ENCODE data around the gene TMEM200A.
"Not testable (repeated sequence)": the region's sequence is repeated elsewhere in the genome, so short reads cannot be mapped to it uniquely, and the experiment has no call there.

TMEM200A gene

GRCh38 chr6:130365166-130366106 is at the start of gene TMEM200A:
TSS of gene TMEM200A (plus strand) at chr6:130366017. CDS start at chr6:130440423, 74,406 bp downstream.
- no peak for DNase-seq (ENCODE audit: low read depth)

GRCh38 chr6:130320908-130321307 is 44.9 kb upstream of the TMEM200A start:
- DNase-seq (ENCODE audit: low read depth) = no peak

DNA sequence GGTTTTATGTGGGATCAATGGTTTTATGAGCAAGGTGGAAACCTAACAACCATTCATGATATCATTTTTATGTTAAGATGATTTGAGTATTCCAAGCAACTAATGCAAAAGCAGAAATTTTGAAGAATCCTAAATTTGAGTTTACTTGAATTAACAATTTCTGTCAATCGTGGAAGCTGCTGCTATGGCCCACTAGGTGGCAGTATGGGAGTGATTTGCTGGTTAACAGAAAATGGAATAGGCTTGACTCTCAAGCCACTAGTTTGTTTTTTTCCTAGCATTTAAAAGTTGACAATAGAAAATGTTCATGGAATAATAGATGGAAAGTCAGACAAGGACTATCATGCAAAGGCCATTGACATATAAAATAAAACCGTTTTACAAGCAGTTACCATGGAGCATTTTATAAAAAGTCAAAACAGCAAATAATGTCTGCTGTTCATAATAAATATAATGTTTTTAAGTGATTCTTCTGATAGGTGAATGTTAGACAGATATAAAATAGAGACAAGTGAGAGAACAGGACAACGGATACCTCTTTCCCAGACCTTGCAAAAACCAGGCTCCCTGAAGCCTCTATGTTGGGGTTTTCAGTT is 43.0 kb upstream of the TMEM200A start:
- no peak for DNase-seq (ENCODE audit: low read depth)

- DNase-seq (ENCODE audit: low read depth) = no peak
Measured at GRCh38 chr6:130324657-130325056, 41.2 kb upstream of the TMEM200A start.

DNA sequence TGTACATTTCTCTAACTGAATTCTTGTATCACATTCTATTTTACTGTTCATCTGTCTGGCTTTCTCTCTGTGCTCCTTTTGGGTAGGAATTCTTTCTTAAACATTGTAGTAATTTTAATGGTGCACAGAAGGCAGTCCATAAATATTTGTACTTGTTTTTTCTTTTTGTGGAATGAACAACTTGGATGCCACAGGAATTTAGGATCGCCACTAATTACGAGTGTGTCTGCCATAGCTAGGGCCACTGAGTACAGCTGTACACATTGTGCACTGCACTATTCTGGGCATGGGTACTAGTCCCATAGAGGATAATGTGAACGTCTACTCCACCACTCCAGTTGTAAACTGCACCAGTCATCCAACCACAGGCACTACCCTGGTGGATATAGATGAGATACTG is 39.3 kb upstream of the TMEM200A start:
- no peak for DNase-seq (ENCODE audit: low read depth)

DNA sequence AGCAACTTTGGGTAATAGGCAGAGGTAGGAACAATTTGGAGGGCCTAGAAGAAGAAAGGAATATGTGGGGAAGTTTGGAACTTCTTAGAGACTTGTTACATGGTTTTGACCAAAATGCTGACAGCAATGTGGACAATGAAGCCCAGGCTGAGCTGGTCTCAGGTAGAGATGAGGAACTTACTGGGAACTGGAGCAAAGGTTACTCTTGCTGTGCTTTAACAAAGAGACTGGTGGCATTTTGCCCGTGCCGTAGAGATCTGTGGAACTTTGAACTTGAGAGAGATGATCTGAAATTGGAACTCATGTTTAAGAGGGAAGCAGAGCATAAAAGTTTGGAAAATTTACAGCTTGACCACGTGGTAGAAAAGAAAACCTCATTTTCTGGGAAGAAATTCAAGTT is 28.3 kb upstream of the TMEM200A start:
- no peak for DNase-seq (ENCODE audit: low read depth)

DNA sequence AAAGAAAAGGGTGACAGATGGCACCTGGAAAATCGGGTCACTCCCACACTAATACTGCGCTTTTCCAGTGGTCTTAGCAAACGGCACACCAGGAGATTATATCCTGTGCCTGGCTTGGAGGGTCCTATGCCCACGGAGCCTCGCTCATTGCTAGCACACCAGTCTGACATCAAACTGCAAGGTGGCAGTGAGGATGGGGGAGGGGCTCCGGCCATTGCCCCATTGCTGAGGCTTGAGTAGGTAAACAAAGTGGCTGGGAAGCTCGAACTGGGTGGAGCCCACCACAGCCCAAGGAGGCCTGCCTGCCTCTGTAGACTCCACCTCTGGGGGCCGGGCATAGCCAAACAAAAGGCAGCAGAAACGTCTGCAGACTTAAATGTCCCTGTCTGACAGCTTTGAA is 19.5 kb upstream of the TMEM200A start:
- DNase-seq (ENCODE audit: low read depth) = not testable (repeated sequence)

GRCh38 chr6:130354322-130354721 is 11.5 kb upstream of the TMEM200A start:
- DNase-seq (ENCODE audit: low read depth) = no peak

DNA sequence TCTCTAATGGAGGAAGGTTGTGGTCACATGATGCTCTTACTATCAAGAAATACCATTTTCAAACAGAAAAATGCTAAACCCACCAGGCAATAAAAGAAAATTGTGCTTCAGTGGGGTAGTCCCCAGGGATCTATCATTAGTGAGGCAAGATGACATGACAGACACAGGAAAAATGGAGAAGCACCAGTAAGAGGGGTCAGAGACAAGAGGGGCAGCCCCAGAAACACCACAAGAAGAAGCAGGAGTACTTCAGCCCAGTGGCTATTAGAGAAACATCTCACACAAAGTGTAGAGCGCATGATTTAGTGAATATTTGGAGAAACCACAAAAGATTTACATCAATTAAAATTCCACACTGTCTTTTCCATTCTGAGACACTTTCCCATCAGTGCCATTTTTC is 10.2 kb upstream of the TMEM200A start:
- DNase-seq (ENCODE audit: low read depth) = no peak

DNA sequence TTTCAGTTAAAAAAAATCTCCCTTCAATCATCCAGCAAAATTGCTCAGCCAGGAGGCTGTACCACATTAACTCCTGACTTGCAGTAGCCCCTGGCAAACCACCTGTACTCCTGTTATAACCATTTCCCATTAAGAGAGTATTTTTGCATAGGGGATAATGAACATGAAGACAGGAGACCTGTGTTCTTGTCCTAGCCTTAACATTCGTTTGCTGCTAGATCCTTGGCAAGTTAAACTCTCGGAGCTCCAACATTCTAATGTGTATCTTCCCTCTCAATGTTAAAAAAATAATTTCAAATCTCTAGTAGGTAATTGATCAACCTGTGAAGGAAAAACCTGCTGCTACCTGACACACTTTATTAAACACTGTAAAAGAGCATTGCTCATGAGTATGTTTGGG is 8.4 kb upstream of the TMEM200A start:
- no peak for DNase-seq (ENCODE audit: low read depth)

DNA sequence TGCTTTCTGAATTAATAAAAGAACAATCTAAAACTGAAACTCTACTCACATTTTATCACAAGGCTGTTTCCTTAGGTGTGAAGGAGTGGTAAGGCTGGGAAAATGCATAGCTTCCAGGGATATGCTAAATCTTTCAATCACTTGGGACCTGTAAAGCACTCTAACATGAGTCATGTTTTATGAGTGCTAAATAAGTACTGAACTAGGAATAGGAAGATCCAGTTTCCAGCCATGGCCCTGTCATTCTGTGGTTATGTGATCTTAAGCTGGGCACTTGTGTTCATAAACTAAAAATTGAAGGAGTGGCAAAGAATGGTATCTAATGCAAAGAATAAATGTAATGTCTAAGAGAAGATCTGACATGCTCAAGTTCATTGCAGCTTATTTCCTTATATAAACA is 6.1 kb upstream of the TMEM200A start:
- DNase-seq (ENCODE audit: low read depth) = no peak

- DNase-seq (ENCODE audit: low read depth) = no peak
Measured at GRCh38 chr6:130362128-130362527, 3.7 kb upstream of the TMEM200A start.

DNA sequence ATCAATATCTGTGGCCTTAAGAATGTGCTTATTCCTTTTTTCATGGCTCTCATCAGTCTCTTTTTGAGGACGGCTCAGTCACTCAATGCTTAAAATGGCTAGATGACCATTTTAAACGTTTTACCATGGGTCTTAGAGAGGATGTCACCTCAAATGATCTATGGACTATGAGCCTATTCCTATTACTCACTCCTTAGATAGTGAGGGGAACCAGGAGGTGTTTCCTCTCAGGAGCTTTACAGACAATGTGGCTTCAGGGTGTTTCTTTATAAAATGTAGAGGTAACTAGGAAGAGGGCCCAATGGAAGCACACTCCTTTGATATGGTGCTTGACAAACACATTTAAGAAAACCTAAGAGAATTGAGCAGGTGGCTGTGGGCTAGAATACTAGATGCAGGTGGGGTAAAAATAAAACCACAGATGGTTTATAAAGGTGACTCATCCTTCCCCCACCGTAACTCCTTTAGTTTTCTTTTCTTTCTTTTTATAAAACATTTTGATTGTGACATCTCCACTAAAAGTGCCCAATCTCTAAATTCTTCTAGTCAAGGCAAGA is 1.5 kb upstream of the TMEM200A start:
- no peak for DNase-seq (ENCODE audit: low read depth)

DNA sequence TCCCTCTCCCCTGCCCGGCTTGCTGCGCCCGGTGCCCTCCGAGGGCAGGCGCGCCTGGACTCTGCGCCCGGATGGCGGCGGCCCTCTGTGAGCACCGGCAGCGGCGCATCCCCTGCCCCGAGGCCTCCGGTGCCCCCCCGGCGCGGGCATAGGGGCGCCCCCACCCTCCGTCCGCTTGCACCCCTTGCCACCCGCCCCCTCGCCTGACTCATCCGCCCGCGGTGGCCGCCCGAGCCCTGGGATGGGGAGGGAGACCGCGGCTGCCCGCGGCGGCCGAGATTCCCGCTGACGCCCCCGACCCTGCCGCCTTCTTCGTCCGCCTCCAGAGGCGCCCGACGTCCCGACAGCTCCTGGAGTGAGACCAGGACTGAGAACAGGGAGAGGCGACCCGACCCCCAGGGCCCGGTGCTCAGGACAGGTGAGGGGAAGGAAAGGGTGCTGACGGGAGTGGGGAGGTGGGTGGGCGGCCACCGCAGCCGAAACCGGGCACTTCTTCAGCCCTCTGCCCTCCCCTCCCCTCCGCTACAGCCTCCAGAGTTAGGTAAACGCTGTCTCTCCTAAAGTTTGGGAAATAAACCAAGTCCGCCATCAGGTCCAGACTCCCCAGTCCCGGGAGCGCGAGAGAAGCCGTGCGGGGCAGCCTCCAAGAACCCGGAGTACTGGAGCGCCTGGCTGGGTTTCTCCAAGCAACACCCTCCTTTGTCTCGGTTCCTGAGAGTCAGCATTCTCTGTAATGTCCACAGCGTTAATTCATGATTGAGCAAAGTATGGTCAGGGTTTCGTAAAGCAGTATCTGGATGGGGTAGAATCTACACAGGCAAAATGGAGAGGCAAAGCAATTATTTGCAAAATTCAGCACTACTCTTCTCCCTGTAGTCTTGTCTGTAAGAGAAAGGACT is 539 bp downstream of the TMEM200A start:
- peak; percentile 29 for DNase-seq (ENCODE audit: low read depth)

DNA sequence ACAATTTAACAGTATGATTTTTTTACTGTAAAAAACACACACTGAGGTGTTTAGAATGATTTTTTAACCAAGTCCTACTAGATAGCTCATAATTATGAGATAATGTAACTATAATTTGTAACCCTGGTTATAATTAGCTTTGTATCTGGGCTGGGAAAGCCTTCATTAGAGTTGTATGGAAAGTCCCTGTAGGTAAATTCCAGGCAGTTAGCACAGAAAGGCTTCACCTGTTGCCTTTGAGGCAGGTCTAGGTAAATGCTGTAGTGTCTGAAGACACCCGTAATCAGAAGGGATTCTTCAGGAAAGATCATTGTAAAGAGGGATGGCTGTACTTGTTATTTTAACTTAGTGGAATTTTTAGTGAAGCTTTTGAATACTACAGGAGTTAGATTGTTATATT is 1.9 kb downstream of the TMEM200A start:
- DNase-seq (ENCODE audit: low read depth) = no peak

DNA sequence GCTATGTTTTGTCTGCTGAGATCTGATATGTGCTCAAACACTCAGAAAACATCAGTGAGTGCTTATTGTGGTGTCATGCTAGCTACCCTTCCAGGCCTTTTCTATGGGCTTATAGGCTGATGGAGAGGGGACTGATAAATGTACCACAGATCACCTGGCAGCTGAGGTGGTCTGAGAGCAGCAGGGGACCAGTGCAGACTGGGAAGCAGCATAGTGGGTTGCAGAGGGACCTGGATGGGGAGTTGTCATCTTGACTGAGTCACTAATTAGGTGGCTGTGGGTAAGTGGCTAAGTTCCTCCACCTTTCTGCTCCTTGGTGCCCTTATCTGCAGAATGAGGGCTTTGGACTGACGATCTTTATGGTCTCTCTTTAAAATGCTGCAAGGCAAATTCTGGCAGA is 2.8 kb downstream of the TMEM200A start:
- DNase-seq (ENCODE audit: low read depth) = no peak

GRCh38 chr6:130369831-130370230 is 4.0 kb downstream of the TMEM200A start:
- DNase-seq (ENCODE audit: low read depth) = no peak

DNA sequence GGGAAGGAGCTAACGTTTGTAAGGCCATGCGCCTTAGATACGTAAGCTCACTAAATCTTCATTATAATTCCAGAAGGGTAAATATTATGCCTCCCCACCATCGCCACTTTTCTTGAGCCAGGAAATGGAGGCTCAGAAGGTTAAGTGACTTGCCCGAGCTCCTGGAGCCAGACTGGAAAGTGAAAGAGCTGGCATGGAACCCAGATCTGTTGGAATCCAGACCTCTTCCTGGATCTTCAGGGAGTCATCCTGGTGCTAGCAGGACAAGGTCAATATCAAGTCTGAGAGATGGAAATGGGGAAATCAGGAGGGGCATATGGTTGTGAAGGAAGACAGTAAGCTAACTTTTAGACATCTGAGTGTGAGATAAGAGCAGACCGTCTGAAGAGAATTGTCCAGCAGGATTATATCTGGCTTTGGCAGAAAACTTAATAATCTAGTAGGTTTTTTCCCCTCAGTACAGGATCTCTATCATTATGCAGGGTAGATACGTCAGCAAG is 6.2 kb downstream of the TMEM200A start:
- no peak for DNase-seq (ENCODE audit: low read depth)

DNA sequence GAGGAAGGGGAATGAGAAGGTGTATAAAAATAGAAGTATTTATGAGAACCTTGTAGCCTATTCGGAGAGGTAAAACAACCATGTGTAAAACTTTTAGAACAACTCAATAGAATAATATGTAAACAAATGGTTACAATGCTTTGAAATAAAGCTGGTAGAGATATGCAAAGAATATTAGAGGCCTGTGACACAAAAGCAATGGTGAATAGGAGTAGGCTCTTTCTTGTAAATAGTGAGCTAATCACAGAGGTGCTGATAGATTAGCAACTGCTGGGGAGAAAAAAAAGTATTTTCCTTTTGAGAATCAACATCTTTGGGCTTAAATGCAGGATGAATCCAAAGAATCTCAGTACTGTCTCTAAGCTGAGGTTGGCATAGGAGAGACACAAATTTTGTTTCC is 7.0 kb downstream of the TMEM200A start:
- no peak for DNase-seq (ENCODE audit: low read depth)

GRCh38 chr6:130373992-130374391 is 8.2 kb downstream of the TMEM200A start:
- no peak for DNase-seq (ENCODE audit: low read depth)

- no peak for DNase-seq (ENCODE audit: low read depth)
Measured at GRCh38 chr6:130376936-130377335, 11.1 kb downstream of the TMEM200A start.

DNA sequence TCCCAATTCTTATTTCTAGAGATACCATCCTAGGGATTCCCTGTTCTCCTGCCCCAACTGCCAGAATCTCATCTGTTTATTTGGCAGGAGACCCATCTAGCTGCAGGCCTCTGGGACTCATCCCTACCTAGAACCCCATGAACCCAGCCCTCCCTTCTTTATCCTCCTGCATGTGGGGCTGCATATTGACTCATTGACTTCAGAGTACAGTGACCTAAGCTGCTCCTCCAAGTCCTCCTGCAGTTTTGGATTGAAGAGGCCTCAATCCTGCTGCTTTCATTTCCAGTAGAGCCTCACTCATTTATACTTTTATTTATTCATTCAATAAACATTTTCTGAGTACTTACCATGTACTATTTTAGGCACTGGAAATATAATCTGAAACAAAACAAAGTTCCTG is 11.6 kb downstream of the TMEM200A start:
- DNase-seq (ENCODE audit: low read depth) = no peak

Data from stimulated activated CD8-positive, alpha-beta memory T cell treated with anti-CD3 and anti-CD28 coated beads, Interleukin-12 subunit alpha, Interleukin-12 subunit beta, amount 100 ng/mL, for 4 hours (primary cell).